ENCODE results near the gene COL27A1. TPM values are rescaled to one million over a fixed set of nuclear protein-coding genes. Genes with fewer than 3 reads are reported as not detected.

Gene COL27A1
- total and polyA plus RNA-seq, 8 donors, result 15.8 to 180 (median 147) TPM

GRCh38 chr9:114109124-114109523 is 46.2 kb upstream of the COL27A1 start:
- H3K27me3 ChIP-seq, result no peaks in the 10 kb centered on the region
- H3K9me3 ChIP-seq, result no peaks in the 10 kb centered on the region
- H3K4me3 ChIP-seq, result no peak overlapping the region
- no peak overlapping the region for H3K27ac ChIP-seq
- ATAC-seq (no peak), DNase-seq (peak in 1 of 4 donors; percentile 10)
- H3K4me1 ChIP-seq, result peaks cover 2 to 6% of the 10 kb centered on the region in 2 donors
- intact Hi-C loops (cut with DNase I), result loop anchor here in 1 of 2 donors (5.0 kb wide), 1 partner anchor 183 kb away; no protein-coding TSS in a partner anchor
- no peak for TF ChIP-seq CTCF (IDR thresholded peaks at IDR 0.05)
- no peaks in the 10 kb centered on the region for H3K36me3 ChIP-seq

GRCh38 chr9:114110180-114110579 is 45.2 kb upstream of the COL27A1 start:
- Histone ChIP-seq H3K4me1 (peaks cover 2 to 6% of the 10 kb centered on the region in 2 donors), H3K9me3 (no peaks in the 10 kb centered on the region), H3K4me3 (no peak overlapping the region), H3K27me3 (no peaks in the 10 kb centered on the region), H3K36me3 (no peaks in the 10 kb centered on the region), H3K27ac (no peak overlapping the region)
- intact Hi-C loops (cut with DNase I), result no loop called here
- no peak for TF ChIP-seq CTCF (IDR thresholded peaks at IDR 0.05)
- ATAC-seq, result peak; percentile 18
- DNase-seq, result peak in 1 of 4 donors; percentile 13

- ATAC-seq, result no peak
- TF ChIP-seq CTCF (IDR thresholded peaks at IDR 0.05), result no peak
- H3K9me3 ChIP-seq, result no peaks in the 10 kb centered on the region
- no peaks in the 10 kb centered on the region for H3K27me3 ChIP-seq
- no peak overlapping the region for H3K4me3 ChIP-seq
- DNase-seq, result peak in 1 of 4 donors; percentile 5
- intact Hi-C loops (cut with DNase I), result no loop called here
- H3K4me1 ChIP-seq, result peaks cover 2 to 6% of the 10 kb centered on the region in 2 donors
- H3K36me3 ChIP-seq, result no peaks in the 10 kb centered on the region
- no peak overlapping the region for H3K27ac ChIP-seq
These were observed 43.0 kb upstream of the COL27A1 start for GRCh38 chr9:114112325-114112724.

- ATAC-seq, result no peak
- TF ChIP-seq CTCF (IDR thresholded peaks at IDR 0.05), result no peak
- H3K27ac ChIP-seq, result no peak overlapping the region
These were observed 42.4 kb upstream of the COL27A1 start for GRCh38 chr9:114112778-114113584.

GRCh38 chr9:114114364-114114763 is 41.0 kb upstream of the COL27A1 start:
- ATAC-seq, result no peak
- Histone ChIP-seq H3K36me3 (no peaks in the 10 kb centered on the region), H3K27me3 (no peaks in the 10 kb centered on the region), H3K27ac (no peak overlapping the region), H3K4me3 (no peak overlapping the region), H3K4me1 (peaks cover 5 to 6% of the 10 kb centered on the region in 2 donors), H3K9me3 (no peaks in the 10 kb centered on the region)
- DNase-seq, result no peak
- TF ChIP-seq CTCF (IDR thresholded peaks at IDR 0.05), result no peak
- intact Hi-C loops (cut with DNase I), result no loop called here

More at GRCh38 chr9:114112778-114113584, 42.4 kb upstream of the COL27A1 start:
- Histone ChIP-seq H3K4me1 (peaks cover 2 to 6% of the 10 kb centered on the region in 2 donors), H3K9me3 (no peaks in the 10 kb centered on the region), H3K4me3 (no peak overlapping the region), H3K36me3 (no peaks in the 10 kb centered on the region), H3K27me3 (no peaks in the 10 kb centered on the region)
- intact Hi-C loops (cut with DNase I), result no loop called here
- DNase-seq, result peak in 2 of 4 donors; percentile 43 to 79
